ENCODE measurements around the gene NAALADL1.

The NAALADL1 gene, protein sequence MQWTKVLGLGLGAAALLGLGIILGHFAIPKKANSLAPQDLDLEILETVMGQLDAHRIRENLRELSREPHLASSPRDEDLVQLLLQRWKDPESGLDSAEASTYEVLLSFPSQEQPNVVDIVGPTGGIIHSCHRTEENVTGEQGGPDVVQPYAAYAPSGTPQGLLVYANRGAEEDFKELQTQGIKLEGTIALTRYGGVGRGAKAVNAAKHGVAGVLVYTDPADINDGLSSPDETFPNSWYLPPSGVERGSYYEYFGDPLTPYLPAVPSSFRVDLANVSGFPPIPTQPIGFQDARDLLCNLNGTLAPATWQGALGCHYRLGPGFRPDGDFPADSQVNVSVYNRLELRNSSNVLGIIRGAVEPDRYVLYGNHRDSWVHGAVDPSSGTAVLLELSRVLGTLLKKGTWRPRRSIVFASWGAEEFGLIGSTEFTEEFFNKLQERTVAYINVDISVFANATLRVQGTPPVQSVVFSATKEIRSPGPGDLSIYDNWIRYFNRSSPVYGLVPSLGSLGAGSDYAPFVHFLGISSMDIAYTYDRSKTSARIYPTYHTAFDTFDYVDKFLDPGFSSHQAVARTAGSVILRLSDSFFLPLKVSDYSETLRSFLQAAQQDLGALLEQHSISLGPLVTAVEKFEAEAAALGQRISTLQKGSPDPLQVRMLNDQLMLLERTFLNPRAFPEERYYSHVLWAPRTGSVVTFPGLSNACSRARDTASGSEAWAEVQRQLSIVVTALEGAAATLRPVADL

DNA sequence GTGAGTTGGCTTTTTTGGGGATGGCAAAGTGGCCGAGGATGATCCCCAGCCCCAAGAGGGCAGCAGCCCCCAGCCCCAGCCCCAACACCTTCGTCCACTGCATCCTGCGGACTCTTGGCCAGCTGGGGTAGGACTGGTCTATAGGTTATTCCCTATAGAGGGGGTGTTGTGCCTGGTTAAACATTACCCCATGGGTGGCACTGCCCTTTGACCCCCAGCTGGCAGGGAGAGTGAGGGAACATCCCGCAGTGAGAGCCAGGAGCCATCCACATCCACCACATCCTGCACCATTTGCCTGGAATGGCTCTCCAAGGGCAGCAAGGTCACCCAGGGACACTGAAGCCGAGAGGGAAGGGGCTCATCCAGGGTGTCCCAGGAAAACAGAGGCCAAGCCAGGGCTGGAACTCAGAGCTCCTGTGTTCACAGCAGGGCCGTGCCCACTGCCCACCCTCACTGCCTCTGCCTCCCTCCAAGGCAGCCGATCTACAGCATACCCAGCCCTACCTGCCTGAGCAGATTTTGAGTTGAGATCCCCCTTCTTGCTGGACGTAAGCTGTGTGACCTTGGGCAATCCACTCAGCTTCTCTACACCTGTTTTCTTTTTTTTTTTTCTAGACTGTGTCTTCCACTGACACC is at the start of gene NAALADL1:
Gene NAALADL1, minus strand, starts transcription at position 135 of the 636 bp plus-strand sequence. Its CDS starts 32 bp downstream, at position 103.
- in situ Hi-C loops (cut with HindIII; ENCODE audit: low sequenced_read_pairs): no loop called here
- no peak within 1 kb of the TSS for H3K4me3 ChIP-seq (ENCODE audit: low read depth, low read length)
- TF ChIP-seq, protein P1, sequence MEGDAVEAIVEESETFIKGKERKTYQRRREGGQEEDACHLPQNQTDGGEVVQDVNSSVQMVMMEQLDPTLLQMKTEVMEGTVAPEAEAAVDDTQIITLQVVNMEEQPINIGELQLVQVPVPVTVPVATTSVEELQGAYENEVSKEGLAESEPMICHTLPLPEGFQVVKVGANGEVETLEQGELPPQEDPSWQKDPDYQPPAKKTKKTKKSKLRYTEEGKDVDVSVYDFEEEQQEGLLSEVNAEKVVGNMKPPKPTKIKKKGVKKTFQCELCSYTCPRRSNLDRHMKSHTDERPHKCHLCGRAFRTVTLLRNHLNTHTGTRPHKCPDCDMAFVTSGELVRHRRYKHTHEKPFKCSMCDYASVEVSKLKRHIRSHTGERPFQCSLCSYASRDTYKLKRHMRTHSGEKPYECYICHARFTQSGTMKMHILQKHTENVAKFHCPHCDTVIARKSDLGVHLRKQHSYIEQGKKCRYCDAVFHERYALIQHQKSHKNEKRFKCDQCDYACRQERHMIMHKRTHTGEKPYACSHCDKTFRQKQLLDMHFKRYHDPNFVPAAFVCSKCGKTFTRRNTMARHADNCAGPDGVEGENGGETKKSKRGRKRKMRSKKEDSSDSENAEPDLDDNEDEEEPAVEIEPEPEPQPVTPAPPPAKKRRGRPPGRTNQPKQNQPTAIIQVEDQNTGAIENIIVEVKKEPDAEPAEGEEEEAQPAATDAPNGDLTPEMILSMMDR (IDR thresholded peaks at IDR 0.05; ENCODE audit: low read depth, low read length): no peak
- DNase-seq (ENCODE audit: low read depth, low spot score): no peak

DNA sequence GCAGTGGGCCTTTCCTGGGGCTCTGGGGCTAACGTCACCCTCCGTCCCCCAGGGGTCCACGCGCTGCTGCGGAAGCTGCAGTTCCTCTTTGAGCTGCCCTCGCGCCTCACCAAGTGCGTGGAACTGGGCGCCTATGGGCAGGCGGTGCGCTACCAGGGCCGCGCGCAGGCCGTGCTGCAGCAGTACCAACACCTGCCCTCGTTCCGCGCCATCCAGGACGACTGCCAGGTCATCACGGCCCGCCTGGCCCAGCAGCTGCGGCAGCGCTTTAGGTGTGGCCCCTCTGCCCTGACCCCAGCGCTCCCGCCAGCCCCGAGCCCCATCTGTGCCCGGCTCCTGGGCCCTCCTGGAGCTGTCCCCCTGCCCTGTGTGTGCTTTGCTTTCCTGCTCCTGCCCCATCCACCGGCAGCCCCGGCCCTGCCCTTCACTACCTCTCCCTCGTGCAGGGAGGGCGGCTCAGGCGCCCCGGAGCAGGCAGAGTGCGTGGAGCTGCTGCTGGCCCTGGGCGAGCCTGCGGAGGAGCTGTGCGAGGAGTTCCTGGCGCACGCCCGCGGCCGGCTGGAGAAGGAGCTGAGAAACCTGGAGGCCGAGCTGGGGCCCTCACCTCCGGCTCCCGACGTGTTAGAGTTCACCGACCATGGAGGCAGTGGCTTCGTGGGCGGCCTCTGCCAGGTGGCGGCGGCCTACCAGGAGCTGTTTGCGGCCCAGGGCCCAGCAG is 49.6 kb upstream of the NAALADL1 start:
- DNase-seq (ENCODE audit: low read depth, low spot score): no peak
- in situ Hi-C loops (cut with HindIII; ENCODE audit: low sequenced_read_pairs): no loop called here
- TF ChIP-seq, protein P1 (IDR thresholded peaks at IDR 0.05; ENCODE audit: low read depth, low read length): no peak
- H3K4me3 ChIP-seq (ENCODE audit: low read depth, low read length): no peak overlapping the region

DNA sequence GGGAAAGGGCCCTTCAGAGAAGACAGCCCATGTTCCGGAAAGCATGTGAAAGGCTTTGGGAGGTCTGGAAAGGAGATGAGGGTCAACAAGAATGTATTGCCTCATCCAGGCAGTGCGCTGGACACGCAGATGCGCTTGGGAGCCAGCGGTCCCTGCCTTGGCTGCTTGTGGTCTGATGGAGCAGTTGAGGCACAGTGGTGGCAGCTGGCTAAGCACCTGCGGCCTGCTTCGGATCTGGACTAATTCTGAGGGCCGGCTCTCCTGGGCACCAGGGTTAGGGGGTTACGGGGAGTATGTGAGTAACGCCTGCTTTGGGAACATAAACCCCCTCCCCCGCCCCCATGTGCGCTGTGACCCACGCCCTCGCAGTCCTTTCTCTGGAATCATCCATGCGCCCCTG is 48.7 kb upstream of the NAALADL1 start:
- no peak overlapping the region for H3K4me3 ChIP-seq (ENCODE audit: low read depth, low read length)
- in situ Hi-C loops (cut with HindIII; ENCODE audit: low sequenced_read_pairs): no loop called here
- no peak for DNase-seq (ENCODE audit: low read depth, low spot score)

DNA sequence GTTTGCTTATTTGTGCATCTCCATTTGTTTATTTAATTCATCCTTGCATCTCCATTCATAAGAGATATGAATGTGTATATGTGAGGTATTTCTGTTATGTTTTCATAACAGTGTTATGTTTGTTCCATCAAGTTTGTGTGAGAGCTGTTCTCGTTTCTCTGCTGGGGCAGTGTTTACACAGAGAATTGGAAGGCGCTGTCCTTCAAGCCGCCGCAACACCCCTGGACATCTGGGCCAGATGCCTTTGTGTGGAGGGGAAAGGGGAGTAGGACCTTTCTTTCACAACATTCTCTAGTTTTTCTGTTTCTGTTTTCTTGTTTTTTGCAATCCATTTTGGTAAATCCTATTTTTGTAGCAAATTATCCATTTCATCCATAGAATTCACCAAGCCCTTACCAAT is 46.3 kb upstream of the NAALADL1 start:
- no peak for DNase-seq (ENCODE audit: low read depth, low spot score)
- in situ Hi-C loops (cut with HindIII; ENCODE audit: low sequenced_read_pairs): no loop called here

More for the DNA sequence above, 48.7 kb upstream of the NAALADL1 start:
- TF ChIP-seq, protein P1 (IDR thresholded peaks at IDR 0.05; ENCODE audit: low read depth, low read length): no peak

DNA sequence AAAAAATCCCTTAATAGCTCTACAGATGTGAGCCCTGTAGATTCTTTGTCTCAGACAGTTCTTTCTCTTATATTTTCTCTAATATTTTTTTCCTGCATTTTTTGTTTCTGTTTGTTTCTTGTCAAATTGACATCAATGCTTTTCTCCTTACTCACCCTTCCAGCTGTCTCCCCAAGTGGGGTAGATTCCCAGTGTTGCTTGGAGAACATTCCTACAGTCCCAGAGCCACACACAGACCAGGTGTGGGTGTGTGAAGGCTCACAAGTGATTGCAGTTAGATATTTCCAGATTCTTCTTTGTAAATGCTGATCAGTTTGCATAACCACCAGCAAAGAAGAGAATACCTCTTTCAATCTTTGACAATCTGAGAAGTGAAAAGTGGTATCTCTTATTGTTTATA is 45.1 kb upstream of the NAALADL1 start:
- TF ChIP-seq, protein P1 (IDR thresholded peaks at IDR 0.05; ENCODE audit: low read depth, low read length): no peak
- in situ Hi-C loops (cut with HindIII; ENCODE audit: low sequenced_read_pairs): no loop called here

More for the DNA sequence above, 46.3 kb upstream of the NAALADL1 start:
- TF ChIP-seq, protein P1 (IDR thresholded peaks at IDR 0.05; ENCODE audit: low read depth, low read length): no peak
- no peak overlapping the region for H3K4me3 ChIP-seq (ENCODE audit: low read depth, low read length)

More for the DNA sequence above, 45.1 kb upstream of the NAALADL1 start:
- no peak overlapping the region for H3K4me3 ChIP-seq (ENCODE audit: low read depth, low read length)
- no peak for DNase-seq (ENCODE audit: low read depth, low spot score)

Measured in astrocyte of the spinal cord (primary cell).